Heart left ventricle (tissue), 16 donors: ENCODE results near the gene GTF3C5. TPM values are rescaled to one million over a fixed set of nuclear protein-coding genes. Genes with fewer than 3 reads are reported as not detected.
"Not testable (repeated sequence)": the region's sequence is repeated elsewhere in the genome, so short reads cannot be mapped to it uniquely, and the experiment has no call there.

Experiments used
- ATAC-seq, 4 donors: fragments of 200-7000 bp; cut with Tn5 transposase; one replicate each; pipeline ENCODE4 v1.9.1; 2020 to 2022; ENCODE audit warnings: moderate library complexity in 4 of 4, mild to moderate bottlenecking in 3 of 4, moderate number of reproducible peaks in 1 of 4
- DNase-seq, 5 donors: peaks; one replicate each; pipeline ENCODE4 v3.0.0-alpha.2; 2020
- H3K27ac ChIP-seq, 12 donors: fragments of 200-600 bp; sonication (generic) in 4 of 12; one replicate each; pipeline versions ENCODE4 v1.5.0 to v1.8.0; 2016 to 2022; ENCODE audit warnings: mild to moderate bottlenecking in 2 of 12
- H3K27me3 ChIP-seq, 9 donors: fragments of 200-600 bp; sonication (generic) in 2 of 9; one replicate each; pipeline versions ENCODE4 v1.5.1 to v1.8.0; 2016 to 2022; ENCODE audit warnings: mild to moderate bottlenecking in 3 of 9
- H3K36me3 ChIP-seq, 9 donors: fragments of 200-600 bp; sonication (generic) in 2 of 9; one replicate each; pipeline versions ENCODE4 v1.5.0 to v1.8.0; 2018 to 2022; ENCODE audit warnings: mild to moderate bottlenecking in 2 of 9
- H3K4me1 ChIP-seq, 12 donors: fragments of 200-600 bp; sonication (generic) in 4 of 12; one replicate each; pipeline versions ENCODE4 v1.5.0 to v1.8.0; 2016 to 2022; ENCODE audit warnings: mild to moderate bottlenecking in 3 of 12
- H3K4me3 ChIP-seq, 12 donors: fragments of 200-600 bp; sonication (generic) in 4 of 12; one replicate each; pipeline versions ENCODE4 v1.5.0 to v1.8.0; 2017 to 2022; ENCODE audit warnings: mild to moderate bottlenecking in 9 of 12, moderate library complexity in 4 of 12
- H3K9me3 ChIP-seq, 12 donors: fragments of 200-600 bp; sonication (generic) in 4 of 12; one replicate each; pipeline versions ENCODE4 v1.5.0 to v1.8.0; 2016 to 2022; ENCODE audit warnings: mild to moderate bottlenecking in 1 of 12
- CTCF ChIP-seq, 12 donors: fragments of 200-600 bp; sonication (generic) in 4 of 12; IDR thresholded peaks; one replicate each; pipeline versions ENCODE4 v1.5.0 to v1.8.0; 2018 to 2022; ENCODE audit warnings: antibody characterized with exemption in 12 of 12, mild to moderate bottlenecking in 5 of 12
- POLR2A ChIP-seq, 2 donors: fragments of 450-650 bp; IDR thresholded peaks; one replicate each; pipeline ENCODE4 v1.6.1; 2017; ENCODE audit warnings: antibody characterized with exemption in 2 of 2, mild to moderate bottlenecking in 2 of 2, moderate library complexity in 2 of 2
- WGBS, 4 donors: extraction: QIAGEN DNeasy Blood & Tissue Kit in 2 of 4; methylation state at CpG; one replicate each; pipeline versions ENCODE4 v1.1.5 to v1.1.7; 2013 to 2018; 5-methylcytosine and 5-hydroxymethylcytosine counted together
- intact Hi-C, 10 donors: fragments of 100-400 bp; cut with DNase I; formaldehyde crosslinking; loops; one replicate each; pipeline versions ENCODE4 v1.11.1 to v1.14.2; 2022
- polyA plus RNA-seq, 2 donors: library from polyadenylated mRNA; stranded (reverse); fragments of 200-250 nt; gene quantifications; one replicate each; pipeline ENCODE4 v1.2.3, GENCODE V29; 2013
- total RNA-seq, 9 donors: library from RNA; depleted of rRNA in 2 of 9; stranded (reverse); fragments of >200 nt in 2 of 9; fragmentation: NEBNext Ultra II Directional in 3 of 9; extraction: Animal tissue kit (Norgen Biotek cat#: 25700) in 3 of 9; gene quantifications; one replicate each; pipeline versions ENCODE4 v1.1.0 to v1.2.4, GENCODE V29; 2016 to 2023
- donor health status: ischemic (EF 13 %, LVEDD 7.1; RV severe dilation, severe dysfunction).
- donor health status: healthy with polysubstance abuse.
- donor health status: DM: no; HTN: yes; CAD: no.
- donor health status: DM: no; HTN: no; CAD: no.
- donor health status: ischemic (EF 25% LVEDD 6.9; RV normal size, moderate dysfunction).
- donor health status: ischemic (EF 25% LVEDD 5.7; RV mildly dilated, moderate dysfunction).
- donor health status: healthy.
- donor health status: DM: yes; HTN: yes; CAD: no.
- donor health status: ischemic (EF 35%, LVEDD 5.7; RV mildly dilated, moderate dysfunction).
- donor health status: nonischemic (EF 11% LVEDD 7.7; RV severe dilation, severe dysfunction).
- donor health status: DM: yes; HTN: yes; CAD: no.
- donor health status: PGD.
- donor health status: ischemic (EF 29% LVEDD 5.4; RV normal size, mild dysfunction).
- donor health status: nonischemic (EF 23%, LVEDD 6.1; RV moderate dilation, normal function).

The GTF3C5 gene
- total and polyA plus RNA-seq, 11 donors: 22.9 to 51.7 (median 35.9) TPM

GRCh38 chr9:133071484-133072150 is 40.8 kb downstream of the GTF3C5 start:
- TF ChIP-seq POLR2A (IDR thresholded peaks at IDR 0.05) (no peak), CTCF (IDR thresholded peaks at IDR 0.05) (no peak)
- Histone ChIP-seq H3K36me3 (no peaks in the 10 kb centered on the region), H3K4me1 (no peaks in the 10 kb centered on the region), H3K9me3 (no peaks in the 10 kb centered on the region), H3K4me3 (no peak overlapping the region), H3K27ac (no peak overlapping the region), H3K27me3 (no peaks in the 10 kb centered on the region)
- WGBS, 4 donors: 88 to 95% (median 91%) methylated on average over 6 to 33 of the region's 33 CpGs
- peak in 1 of 5 donors; percentile 6 for DNase-seq
- intact Hi-C loops: no loop called here
- no peak for ATAC-seq

- H3K27me3 ChIP-seq, intact Hi-C loops, H3K9me3 ChIP-seq, H3K36me3 ChIP-seq, H3K27ac ChIP-seq, ATAC-seq, H3K4me3 ChIP-seq, H3K4me1 ChIP-seq: not testable (repeated sequence)
- DNase-seq: peak in 1 of 5 donors; percentile 1
- 93 to 96% (median 95%) methylated on average over 5 of the region's 5 CpGs for WGBS, 4 donors
Observed at GRCh38 chr9:133072210-133072609, 41.4 kb downstream of the GTF3C5 start.

- no peak for DNase-seq
- no peak for TF ChIP-seq POLR2A (IDR thresholded peaks at IDR 0.05)
- TF ChIP-seq CTCF (IDR thresholded peaks at IDR 0.05): no peak
- intact Hi-C loops: no loop called here
- H3K9me3 ChIP-seq: no peaks in the 10 kb centered on the region
- 87 to 91% (median 88%) methylated on average over 12 of the region's 12 CpGs for WGBS, 4 donors
- no peaks in the 10 kb centered on the region for H3K4me1 ChIP-seq
- no peak overlapping the region for H3K4me3 ChIP-seq
- H3K27me3 ChIP-seq: no peaks in the 10 kb centered on the region
- no peak for ATAC-seq
- H3K36me3 ChIP-seq: no peaks in the 10 kb centered on the region
- no peak overlapping the region for H3K27ac ChIP-seq
Observed at GRCh38 chr9:133073086-133074014, 42.6 kb downstream of the GTF3C5 start.

DNA sequence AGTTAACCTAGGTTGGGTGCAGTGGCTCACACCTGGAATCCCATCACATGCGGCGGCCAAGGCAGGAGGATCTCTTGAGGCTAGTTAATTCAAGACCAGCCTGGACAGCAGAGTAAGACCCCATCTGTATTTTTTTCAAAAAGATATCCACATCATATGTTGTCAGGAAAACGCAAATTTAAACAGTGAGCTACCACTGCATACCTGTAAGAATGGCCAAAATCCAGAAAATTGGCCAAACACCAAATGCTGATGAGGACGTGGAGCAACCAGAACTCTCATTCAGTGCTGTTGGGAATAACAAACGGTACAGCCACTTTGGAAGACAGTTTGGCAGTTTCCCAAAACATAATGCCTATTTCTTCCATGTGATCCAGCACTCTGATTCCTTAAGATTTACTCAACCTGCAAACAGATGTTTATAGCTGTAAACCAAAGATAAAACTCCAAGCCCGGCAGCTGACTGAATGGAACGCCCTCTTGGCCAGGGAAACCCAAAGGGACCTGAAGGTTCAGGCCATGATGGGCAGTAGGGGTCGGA is 43.4 kb downstream of the GTF3C5 start:
- no peaks in the 10 kb centered on the region for H3K9me3 ChIP-seq
- no peaks in the 10 kb centered on the region for H3K27me3 ChIP-seq
- H3K27ac ChIP-seq: no peak overlapping the region
- TF ChIP-seq POLR2A (IDR thresholded peaks at IDR 0.05) (no peak), CTCF (IDR thresholded peaks at IDR 0.05) (no peak)
- 57 to 68% (median 59%) methylated on average over 6 to 8 of the region's 8 CpGs for WGBS, 4 donors
- intact Hi-C loops: no loop called here
- no peak for DNase-seq
- ATAC-seq: no peak
- H3K36me3 ChIP-seq: no peaks in the 10 kb centered on the region
- H3K4me1 ChIP-seq: no peaks in the 10 kb centered on the region
- H3K4me3 ChIP-seq: no peak overlapping the region
